Activated T-cell treated with anti-CD3 and anti-CD28 coated beads, Interleukin-2, amount 50 U/mL, for 24 hours (primary cell): ENCODE measurements around the gene CDKAL1.

Experiments
- DNase-seq: peaks from one replicate; pipeline ENCODE4 v3.0.0-alpha.2; 2020
- H3K27ac Mint-ChIP-seq: 2 replicates; pipeline ENCODE4 v1.8.0; 2020; ENCODE audit warnings: mild to moderate bottlenecking, mixed read lengths
- H3K27me3 Mint-ChIP-seq: 2 replicates; pipeline ENCODE4 v1.8.0; 2020; ENCODE audit warnings: mixed read lengths
- H3K36me3 Mint-ChIP-seq: 2 replicates; pipeline ENCODE4 v1.8.0; 2020; ENCODE audit warnings: low read depth, mixed read lengths
- H3K4me1 Mint-ChIP-seq: 2 replicates; pipeline ENCODE4 v1.8.0; 2020; ENCODE audit warnings: low read depth, mixed read lengths
- H3K4me3 Mint-ChIP-seq: 2 replicates; pipeline ENCODE4 v1.8.0; 2020; ENCODE audit warnings: mild to moderate bottlenecking, moderate library complexity, mixed read lengths
- H3K9me3 Mint-ChIP-seq: 2 replicates; pipeline ENCODE4 v1.8.0; 2020; ENCODE audit warnings: mixed read lengths

The CDKAL1 gene

GRCh38 chr6:20892365-20892764, 358.1 kb downstream of the CDKAL1 start:
- Mint-ChIP-seq H3K27ac (no peak overlapping the region), H3K4me1 (no peaks in the 10 kb centered on the region), H3K27me3 (no peaks in the 10 kb centered on the region), H3K36me3 (peaks cover 52% of the 10 kb centered on the region), H3K9me3 (peaks cover 10% of the 10 kb centered on the region), H3K4me3 (no peak overlapping the region)
- DNase-seq = no peak

DNA sequence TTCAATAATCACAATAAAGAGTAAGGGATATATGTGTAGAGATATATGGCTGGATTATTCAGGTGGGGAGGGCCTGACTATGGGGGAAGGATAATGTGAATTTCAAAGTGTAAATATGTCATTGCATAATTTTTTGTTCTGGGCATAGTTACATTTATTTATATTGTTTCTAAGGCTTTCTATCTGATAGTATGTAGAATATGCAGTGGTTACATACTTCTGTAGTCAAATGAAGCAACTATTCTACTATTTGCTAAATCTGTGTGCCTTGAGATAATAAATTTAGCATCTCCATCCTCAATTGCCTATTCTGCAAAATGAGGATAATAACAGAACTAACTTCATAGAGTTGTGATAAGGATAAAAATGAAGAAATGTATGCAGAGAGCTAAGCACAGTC, 359.2 kb downstream of the CDKAL1 start:
- Mint-ChIP-seq H3K4me3 (no peak overlapping the region), H3K27me3 (no peaks in the 10 kb centered on the region), H3K36me3 (peaks cover 54% of the 10 kb centered on the region), H3K27ac (no peak overlapping the region), H3K4me1 (no peaks in the 10 kb centered on the region), H3K9me3 (peaks cover 6% of the 10 kb centered on the region)
- no peak for DNase-seq

GRCh38 chr6:20900389-20901160, 366.3 kb downstream of the CDKAL1 start:
- no peak for DNase-seq
- Mint-ChIP-seq H3K9me3 (peaks cover 27% of the 10 kb centered on the region), H3K27ac (no peak overlapping the region), H3K36me3 (peaks cover 69% of the 10 kb centered on the region), H3K27me3 (no peaks in the 10 kb centered on the region), H3K4me1 (peaks cover 1% of the 10 kb centered on the region), H3K4me3 (no peak overlapping the region)

DNA sequence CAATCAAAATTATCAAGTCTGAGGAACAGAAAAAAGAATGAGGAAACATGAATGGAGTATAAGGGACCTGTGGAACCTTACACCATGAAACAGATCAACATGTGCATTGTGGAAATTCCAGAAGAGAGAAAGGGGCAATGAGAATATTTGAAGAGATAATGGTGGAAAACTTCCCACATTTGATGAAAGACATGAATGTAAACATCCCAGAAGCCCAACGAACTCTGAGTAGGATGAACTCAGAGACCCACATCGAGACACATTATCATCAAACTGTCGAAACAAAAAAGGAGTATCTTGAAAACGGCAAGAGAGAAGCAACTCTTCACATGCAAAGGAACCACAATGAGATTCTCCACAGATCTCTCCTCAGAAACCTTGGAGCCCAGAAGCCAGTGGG, 371.1 kb downstream of the CDKAL1 start:
- H3K9me3 Mint-ChIP-seq = peaks cover 28% of the 10 kb centered on the region
- H3K27ac Mint-ChIP-seq = no peak overlapping the region
- peaks cover 1% of the 10 kb centered on the region for H3K4me1 Mint-ChIP-seq
- no peak overlapping the region for H3K4me3 Mint-ChIP-seq
- no peak for DNase-seq
- no peaks in the 10 kb centered on the region for H3K27me3 Mint-ChIP-seq
- H3K36me3 Mint-ChIP-seq = peaks cover 46% of the 10 kb centered on the region

DNA sequence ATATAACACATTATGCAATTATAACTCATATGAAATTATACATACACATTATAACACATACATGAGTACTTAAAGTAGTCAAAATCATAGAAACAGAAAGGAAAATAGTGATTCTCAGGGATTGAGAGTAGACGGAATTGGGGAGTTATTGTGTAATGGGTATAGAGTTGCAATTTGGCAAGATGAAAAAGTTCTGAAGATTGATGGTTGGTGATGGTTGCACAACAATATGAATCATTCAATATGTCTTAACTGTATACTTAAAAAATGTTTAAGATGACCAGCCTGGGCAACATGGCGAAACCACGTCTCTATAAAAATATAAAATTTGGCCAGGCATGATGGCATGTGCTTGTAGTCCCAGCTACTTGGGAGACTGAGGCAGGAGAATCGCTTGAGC, 372.7 kb downstream of the CDKAL1 start:
- Mint-ChIP-seq H3K27me3 (no peaks in the 10 kb centered on the region), H3K9me3 (peaks cover 24% of the 10 kb centered on the region), H3K4me3 (no peak overlapping the region), H3K4me1 (peaks cover 1% of the 10 kb centered on the region), H3K36me3 (peaks cover 51% of the 10 kb centered on the region), H3K27ac (no peak overlapping the region)
- DNase-seq = no peak

DNA sequence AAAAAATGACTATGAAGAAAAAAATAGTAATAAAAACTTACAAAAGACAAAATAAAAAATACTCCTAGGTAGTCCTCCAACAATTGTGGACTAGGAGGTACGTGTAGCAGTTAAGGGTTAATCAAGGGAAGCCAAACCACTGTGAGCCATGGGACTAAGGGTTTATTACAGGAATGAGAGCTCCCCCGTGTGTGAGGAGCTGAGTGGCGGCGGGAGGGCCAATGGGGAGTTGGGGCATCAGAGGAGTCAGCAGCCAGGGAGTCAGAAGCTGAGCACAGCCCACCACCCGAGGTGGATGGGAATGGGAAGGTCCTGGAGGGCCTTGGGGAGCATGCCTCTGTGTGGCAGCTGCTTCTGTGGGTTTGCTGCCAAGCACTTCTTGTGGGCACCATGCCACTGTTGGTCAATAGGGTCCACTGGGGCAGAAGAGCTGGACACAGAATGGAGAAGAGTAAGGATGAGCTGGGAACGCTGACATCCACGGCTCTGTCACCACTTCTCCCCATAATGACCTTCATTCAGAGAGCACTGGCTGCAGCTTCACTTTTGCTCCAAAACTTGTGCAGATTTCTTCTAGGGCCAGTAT, 373.3 kb downstream of the CDKAL1 start:
- H3K27ac Mint-ChIP-seq = no peak overlapping the region
- peaks cover 51% of the 10 kb centered on the region for H3K36me3 Mint-ChIP-seq
- no peak overlapping the region for H3K4me3 Mint-ChIP-seq
- no peak for DNase-seq
- peaks cover 1% of the 10 kb centered on the region for H3K4me1 Mint-ChIP-seq
- no peaks in the 10 kb centered on the region for H3K27me3 Mint-ChIP-seq
- H3K9me3 Mint-ChIP-seq = peaks cover 24% of the 10 kb centered on the region

DNA sequence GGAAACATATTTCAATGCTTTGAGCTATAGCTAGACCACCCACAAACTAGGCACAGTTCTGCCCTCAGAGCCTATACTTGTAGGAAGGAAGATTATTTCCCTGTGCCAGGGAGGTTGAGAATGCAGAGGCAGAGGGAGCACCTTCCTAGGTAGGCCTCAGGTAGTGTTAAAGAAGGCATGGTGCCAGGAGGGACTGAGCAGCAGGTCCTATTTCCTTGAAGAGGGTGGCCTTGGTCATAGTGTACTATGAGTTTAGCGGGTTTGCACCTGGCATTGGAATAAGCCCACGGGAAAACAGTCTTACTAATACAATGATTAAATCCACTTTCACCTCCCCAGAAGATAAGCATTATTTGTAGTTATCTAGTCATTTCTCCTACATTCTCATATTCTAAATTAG, 375.4 kb downstream of the CDKAL1 start:
- H3K27me3 Mint-ChIP-seq = no peaks in the 10 kb centered on the region
- no peak for DNase-seq
- peaks cover 1% of the 10 kb centered on the region for H3K4me1 Mint-ChIP-seq
- H3K4me3 Mint-ChIP-seq = no peak overlapping the region
- peaks cover 29% of the 10 kb centered on the region for H3K9me3 Mint-ChIP-seq
- H3K27ac Mint-ChIP-seq = no peak overlapping the region
- peaks cover 52% of the 10 kb centered on the region for H3K36me3 Mint-ChIP-seq

GRCh38 chr6:20911712-20912111, 377.5 kb downstream of the CDKAL1 start:
- no peak overlapping the region for H3K4me3 Mint-ChIP-seq
- H3K9me3 Mint-ChIP-seq = peaks cover 29% of the 10 kb centered on the region
- peaks cover 4% of the 10 kb centered on the region for H3K4me1 Mint-ChIP-seq
- no peak overlapping the region for H3K27ac Mint-ChIP-seq
- no peaks in the 10 kb centered on the region for H3K27me3 Mint-ChIP-seq
- DNase-seq = no peak
- H3K36me3 Mint-ChIP-seq = peaks cover 57% of the 10 kb centered on the region

GRCh38 chr6:20915156-20915555, 380.9 kb downstream of the CDKAL1 start:
- peaks cover 52% of the 10 kb centered on the region for H3K36me3 Mint-ChIP-seq
- H3K27me3 Mint-ChIP-seq = no peaks in the 10 kb centered on the region
- DNase-seq = no peak

DNA sequence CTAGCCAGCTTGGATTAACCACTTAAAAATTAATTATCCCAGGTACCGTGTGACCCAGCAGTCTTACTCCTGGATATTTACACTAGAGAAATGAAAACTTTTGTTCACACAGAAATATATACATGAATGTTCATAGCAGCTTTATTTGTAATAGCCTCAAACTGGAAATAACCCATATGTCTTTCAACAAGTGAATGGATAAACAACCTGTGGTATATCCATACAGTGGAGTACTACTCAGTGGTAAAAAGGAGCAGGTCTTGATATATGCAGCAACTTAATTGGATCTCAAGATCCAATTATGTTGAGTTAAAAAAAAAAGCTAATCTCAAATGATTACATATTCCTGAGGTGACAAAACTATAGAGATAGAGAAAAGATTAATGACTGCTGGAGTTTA, 381.4 kb downstream of the CDKAL1 start:
- Mint-ChIP-seq H3K4me1 (peaks cover 24% of the 10 kb centered on the region), H3K27me3 (no peaks in the 10 kb centered on the region), H3K36me3 (peaks cover 48% of the 10 kb centered on the region), H3K27ac (no peak overlapping the region), H3K4me3 (no peak overlapping the region), H3K9me3 (peaks cover 29% of the 10 kb centered on the region)
- no peak for DNase-seq

More at GRCh38 chr6:20915156-20915555, 380.9 kb downstream of the CDKAL1 start:
- Mint-ChIP-seq H3K9me3 (peaks cover 29% of the 10 kb centered on the region), H3K4me3 (no peak overlapping the region), H3K4me1 (peaks cover 21% of the 10 kb centered on the region), H3K27ac (no peak overlapping the region)

DNA sequence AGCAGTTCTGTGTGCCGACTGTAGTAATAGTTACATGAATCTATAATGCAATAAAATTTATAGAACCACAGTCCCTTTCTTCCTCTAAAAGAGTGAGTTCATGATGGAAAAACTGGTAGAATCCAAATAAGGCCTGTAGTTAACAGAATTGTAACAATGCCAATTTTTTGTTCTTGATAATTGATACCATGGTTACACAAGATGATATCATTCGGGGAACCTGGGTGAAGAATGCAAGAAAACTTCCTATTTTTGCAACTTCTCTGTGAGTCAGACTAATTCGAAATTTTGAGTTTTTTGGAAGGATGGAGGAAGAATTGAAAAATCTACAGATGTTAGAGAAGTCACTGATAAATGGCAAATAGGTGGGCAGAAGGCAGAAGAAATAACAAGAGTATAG, 381.8 kb downstream of the CDKAL1 start:
- H3K9me3 Mint-ChIP-seq = peaks cover 29% of the 10 kb centered on the region
- no peak for DNase-seq
- H3K4me3 Mint-ChIP-seq = no peak overlapping the region
- peaks cover 27% of the 10 kb centered on the region for H3K4me1 Mint-ChIP-seq
- H3K27ac Mint-ChIP-seq = no peak overlapping the region
- no peaks in the 10 kb centered on the region for H3K27me3 Mint-ChIP-seq
- H3K36me3 Mint-ChIP-seq = peaks cover 46% of the 10 kb centered on the region

DNA sequence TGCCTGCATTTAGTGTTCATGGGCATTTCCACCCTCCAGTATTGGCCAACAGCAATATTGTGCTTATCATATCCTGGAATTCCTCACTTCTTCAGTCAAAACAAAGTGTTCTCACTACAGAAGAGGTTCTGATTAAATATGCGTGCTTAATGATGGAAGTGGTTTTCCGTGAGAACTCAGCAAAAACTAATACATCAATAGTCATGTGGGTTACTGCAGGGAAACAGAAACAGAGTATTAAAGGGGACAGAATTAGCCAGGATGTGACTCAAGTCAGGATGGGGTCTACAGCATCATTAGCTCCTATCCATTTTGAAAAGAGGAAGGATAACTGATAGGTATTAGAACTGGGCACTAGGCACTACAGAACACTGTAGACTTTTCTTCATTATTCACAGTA, 384.6 kb downstream of the CDKAL1 start:
- no peak for DNase-seq
- no peak overlapping the region for H3K4me3 Mint-ChIP-seq
- peaks cover 33% of the 10 kb centered on the region for H3K36me3 Mint-ChIP-seq
- H3K27me3 Mint-ChIP-seq = no peaks in the 10 kb centered on the region
- peak overlapping the region; percentile 93 for H3K27ac Mint-ChIP-seq
- peaks cover 17% of the 10 kb centered on the region for H3K9me3 Mint-ChIP-seq
- H3K4me1 Mint-ChIP-seq = peaks cover 29% of the 10 kb centered on the region

DNA sequence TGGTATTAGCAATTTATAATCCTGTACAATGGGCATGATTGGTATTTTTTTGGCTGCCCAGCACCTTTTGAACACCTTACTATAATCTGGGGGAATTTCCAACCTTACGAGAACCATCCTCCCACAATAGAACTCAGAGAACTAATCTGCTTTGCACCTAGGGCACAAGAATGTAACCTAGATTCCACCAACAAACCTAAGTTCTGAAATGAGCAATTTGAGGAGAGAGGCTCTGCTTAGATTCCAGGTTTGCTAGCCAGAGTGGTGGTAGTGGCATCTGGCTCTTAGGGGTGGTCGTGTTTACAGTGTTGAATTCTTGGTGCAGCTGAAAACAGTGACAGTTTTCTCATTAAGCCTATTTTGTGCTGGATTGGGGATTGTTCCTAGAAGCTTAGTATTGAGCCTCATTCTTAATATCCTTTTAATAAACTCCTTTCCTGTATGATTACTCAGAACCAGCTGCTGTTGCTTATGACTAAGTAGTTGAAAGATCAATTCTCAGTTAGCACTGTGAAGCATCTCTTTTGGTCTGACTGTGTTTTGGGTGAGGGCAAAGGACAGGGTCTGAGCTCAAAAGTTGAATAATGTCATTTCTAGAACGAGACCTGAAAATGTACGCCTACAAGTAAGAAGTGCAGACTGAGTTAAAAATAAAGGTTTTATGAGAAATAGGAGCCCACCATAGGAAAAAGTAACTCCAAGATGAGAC, 385.6 kb downstream of the CDKAL1 start:
- Mint-ChIP-seq H3K27ac (peak overlapping the region; percentile 93), H3K4me1 (peaks cover 36% of the 10 kb centered on the region), H3K9me3 (peaks cover 10% of the 10 kb centered on the region), H3K4me3 (peak overlapping the region; percentile 24), H3K27me3 (no peaks in the 10 kb centered on the region), H3K36me3 (peaks cover 29% of the 10 kb centered on the region)
- DNase-seq = no peak

DNA sequence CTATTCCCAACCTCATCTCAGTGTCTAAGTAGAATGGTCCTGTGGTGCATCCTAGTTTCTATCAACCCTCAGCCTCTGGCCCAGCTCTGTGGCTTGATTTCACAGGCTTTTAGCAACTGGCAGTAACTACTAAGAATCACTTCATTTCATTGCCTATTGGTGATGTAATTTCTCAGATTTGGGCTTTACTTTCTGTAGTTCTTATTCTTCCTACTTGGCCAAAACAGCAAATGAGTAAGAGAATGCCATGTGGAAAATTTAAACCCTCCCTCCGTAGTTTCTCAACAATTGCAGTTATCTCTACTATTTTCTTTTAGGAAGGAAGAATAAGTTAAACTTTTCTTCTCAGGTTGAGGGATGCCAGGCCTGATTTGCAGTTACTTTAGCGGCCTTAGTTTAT, 387.3 kb downstream of the CDKAL1 start:
- Mint-ChIP-seq H3K9me3 (no peaks in the 10 kb centered on the region), H3K4me3 (no peak overlapping the region), H3K36me3 (peaks cover 19% of the 10 kb centered on the region), H3K27me3 (no peaks in the 10 kb centered on the region), H3K27ac (no peak overlapping the region), H3K4me1 (peaks cover 37% of the 10 kb centered on the region)
- DNase-seq = no peak

DNA sequence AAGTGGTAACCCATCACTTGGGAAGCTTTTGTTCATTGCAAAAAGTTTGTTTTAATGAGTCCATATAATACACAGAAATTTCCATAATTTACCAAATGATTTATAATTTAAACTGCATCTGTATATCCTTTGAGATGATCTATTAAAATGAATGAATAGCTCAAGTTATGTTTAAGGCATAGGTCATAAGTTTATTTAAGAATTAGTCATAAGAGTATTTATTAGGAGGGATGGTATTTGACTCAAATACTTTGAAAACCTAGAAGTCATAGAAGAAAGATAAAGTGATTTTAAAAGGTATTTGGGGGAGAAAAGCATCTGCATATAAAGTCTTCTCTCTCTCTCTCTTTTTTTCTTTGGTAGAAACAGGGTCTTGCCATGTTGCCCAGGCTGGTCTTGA, 388.5 kb downstream of the CDKAL1 start:
- Mint-ChIP-seq H3K9me3 (no peaks in the 10 kb centered on the region), H3K4me1 (peaks cover 37% of the 10 kb centered on the region), H3K27ac (no peak overlapping the region), H3K36me3 (peaks cover 19% of the 10 kb centered on the region), H3K4me3 (no peak overlapping the region), H3K27me3 (no peaks in the 10 kb centered on the region)
- no peak for DNase-seq
